ENCODE measurements around the gene LZTFL1. TPM values are rescaled to one million over a fixed set of nuclear protein-coding genes. Genes with fewer than 3 reads are reported as not detected.

LZTFL1 gene
- total and polyA plus RNA-seq, 8 donors: 3.5 to 14.1 (median 9.1) TPM

- DNase-seq (no peak), FAIRE-seq (no peak), ATAC-seq (no peak)
- intact Hi-C loops (cut with DNase I): no loop called here
- TF ChIP-seq CTCF (IDR thresholded peaks at IDR 0.05): no peak
- WGBS, 2 donors: 73 to 85% methylated on average over 17 of the region's 17 CpGs
- no peaks in the 10 kb centered on the region for H3K4me1 ChIP-seq
- no peak overlapping the region for H3K4me3 ChIP-seq
- no peaks in the 10 kb centered on the region for H3K36me3 ChIP-seq
- H3K9me3 ChIP-seq: no peaks in the 10 kb centered on the region
- no peaks in the 10 kb centered on the region for H3K27me3 ChIP-seq
- H3K27ac ChIP-seq: no peak overlapping the region
Measured at GRCh38 chr3:45775571-45776300, 66.2 kb downstream of the LZTFL1 start.

- Histone ChIP-seq H3K27me3 (no peaks in the 10 kb centered on the region), H3K9me3 (no peaks in the 10 kb centered on the region), H3K4me3 (no peak overlapping the region), H3K36me3 (no peaks in the 10 kb centered on the region), H3K27ac (no peak overlapping the region), H3K4me1 (no peaks in the 10 kb centered on the region)
- TF ChIP-seq CTCF (IDR thresholded peaks at IDR 0.05): no peak
- ATAC-seq (no peak), FAIRE-seq (no peak), DNase-seq (no peak)
- WGBS, 2 donors: 67 to 72% methylated on average over 8 of the region's 8 CpGs
- intact Hi-C loops (cut with DNase I): no loop called here
Measured at GRCh38 chr3:45774581-45775521, 67.1 kb downstream of the LZTFL1 start.

GRCh38 chr3:45773714-45774449, 68.0 kb downstream of the LZTFL1 start:
- H3K27ac ChIP-seq: no peak overlapping the region
- DNase-seq (no peak), FAIRE-seq (no peak), ATAC-seq (no peak)
- H3K4me1 ChIP-seq: no peaks in the 10 kb centered on the region
- H3K36me3 ChIP-seq: no peaks in the 10 kb centered on the region
- no peak overlapping the region for H3K4me3 ChIP-seq
- no peak for TF ChIP-seq CTCF (IDR thresholded peaks at IDR 0.05)
- WGBS, 2 donors: 48 to 49% methylated on average over 7 of the region's 7 CpGs
- intact Hi-C loops (cut with DNase I): no loop called here
- H3K27me3 ChIP-seq: no peaks in the 10 kb centered on the region
- no peaks in the 10 kb centered on the region for H3K9me3 ChIP-seq

Other genes starting within 250 kb of the LZTFL1 start
- 10 to 100 TPM; 13.9 to 27.9 (median 17.6) TPM for gene LIMD1, start 247.4 kb downstream of the LZTFL1 start, total RNA-seq
- 10 to 100 TPM in 1 of 2 donors, 1 to 10 TPM in 1; 5.8 to 11.6 TPM for gene LIMD1, start 247.4 kb downstream of the LZTFL1 start, polyA plus RNA-seq
- gene SACM1L, start 152.7 kb downstream of the LZTFL1 start, total RNA-seq: 10 to 100 TPM; 15.4 to 29.8 (median 18.4) TPM
- gene SACM1L, start 152.7 kb downstream of the LZTFL1 start, polyA plus RNA-seq: 10 to 100 TPM; 18.3 to 28.9 TPM
- 10 to 100 TPM in 1 of 6 donors, 1 to 10 TPM in 5; 3.1 to 11.3 (median 5.7) TPM for gene SLC6A20, start 45.6 kb downstream of the LZTFL1 start, total RNA-seq
- gene SLC6A20, start 45.6 kb downstream of the LZTFL1 start, polyA plus RNA-seq: 1 to 10 TPM; 3.2 to 7.7 TPM
- under 1 TPM in 1 of 6 donors, not detected in 5; 0.12 TPM for gene CCR9, start 44.4 kb upstream of the LZTFL1 start, total RNA-seq
- not detected for gene CCR9, start 44.4 kb upstream of the LZTFL1 start, polyA plus RNA-seq
- gene CXCR6, start 101.3 kb upstream of the LZTFL1 start, total RNA-seq: under 1 TPM in 5 of 6 donors, not detected in 1; 0.08 to 0.89 (median 0.72) TPM
- under 1 TPM; 0.23 to 0.35 TPM for gene CXCR6, start 101.3 kb upstream of the LZTFL1 start, polyA plus RNA-seq
- gene FYCO1, start 153.7 kb upstream of the LZTFL1 start, total RNA-seq: 10 to 100 TPM; 13.0 to 25.1 (median 17.2) TPM
- gene FYCO1, start 153.7 kb upstream of the LZTFL1 start, polyA plus RNA-seq: 10 to 100 TPM in 1 of 2 donors, 1 to 10 TPM in 1; 9.3 to 10.3 TPM
- gene XCR1, start 185.4 kb upstream of the LZTFL1 start, total RNA-seq: under 1 TPM in 4 of 6 donors, not detected in 2; 0.04 to 0.31 (median 0.20) TPM
- gene XCR1, start 185.4 kb upstream of the LZTFL1 start, polyA plus RNA-seq: not detected

Data from pancreas (tissue), 10 donors.